ENCODE results near the gene MAGEF1.

The MAGEF1 gene

GRCh38 chr3:184711493-184712247 lies at the start of gene MAGEF1:
Gene MAGEF1 (minus strand): TSS chr3:184712064. CDS start chr3:184711821, 243 bp downstream.
- peaks cover 42% of the 10 kb centered on the region for H3K36me3 Mint-ChIP-seq (ENCODE audit: low read depth)
- H3K27ac Mint-ChIP-seq: peak within 1 kb of the TSS; percentile 97
- DNase-seq: peak; percentile 85
- H3K9me3 Mint-ChIP-seq: no peaks in the 10 kb centered on the region
- H3K4me3 Mint-ChIP-seq: peak within 1 kb of the TSS; percentile 94
- peaks cover 40% of the 10 kb centered on the region for H3K4me1 Mint-ChIP-seq (ENCODE audit: low read depth)
- H3K27me3 Mint-ChIP-seq: no peaks in the 10 kb centered on the region

- Mint-ChIP-seq H3K27ac (no peak overlapping the region), H3K36me3 (ENCODE audit: low read depth) (no peaks in the 10 kb centered on the region)
Measured at GRCh38 chr3:184761075-184761841, 49.4 kb upstream of the MAGEF1 start.

DNA sequence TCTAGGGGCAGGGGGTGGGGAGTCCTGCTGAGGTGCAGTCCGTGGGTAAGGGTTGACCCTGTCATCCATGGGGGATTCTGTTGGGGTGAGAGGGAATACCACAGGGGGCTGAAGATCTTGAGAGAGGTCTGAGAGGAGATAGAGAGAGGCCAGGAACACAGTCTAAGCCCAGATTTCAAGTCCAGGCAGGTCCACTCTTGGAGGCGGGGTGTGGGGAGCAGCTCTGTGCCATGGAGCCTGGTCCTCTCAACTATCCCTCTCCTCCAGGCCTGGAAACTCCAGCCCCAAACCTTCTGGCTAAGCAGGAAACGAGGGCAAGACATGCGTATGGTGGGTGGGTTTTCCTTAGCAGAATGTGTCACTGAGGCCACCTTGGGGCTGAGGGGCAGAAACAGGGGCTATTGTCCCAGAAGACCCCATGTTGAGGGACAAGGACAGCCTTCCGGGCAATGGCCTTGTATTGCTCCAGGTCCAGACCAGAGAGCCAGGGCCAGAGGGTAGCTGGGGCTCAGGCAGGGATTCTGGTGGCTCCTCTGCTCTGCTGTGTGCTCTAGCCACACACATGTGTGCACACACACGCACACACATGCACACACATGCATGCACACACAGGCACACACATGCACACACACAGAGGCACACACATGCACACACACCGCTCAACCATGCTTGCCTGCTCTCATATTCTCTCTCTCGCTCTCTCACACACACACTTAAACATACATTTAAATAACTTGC lies 48.6 kb upstream of the MAGEF1 start:
- Mint-ChIP-seq H3K9me3 (no peaks in the 10 kb centered on the region), H3K27ac (no peak overlapping the region), H3K36me3 (ENCODE audit: low read depth) (no peaks in the 10 kb centered on the region), H3K4me3 (no peak overlapping the region), H3K27me3 (peaks cover 5% of the 10 kb centered on the region), H3K4me1 (ENCODE audit: low read depth) (no peaks in the 10 kb centered on the region)
- no peak for DNase-seq

More at GRCh38 chr3:184761075-184761841, 49.4 kb upstream of the MAGEF1 start:
- no peak for DNase-seq
- Mint-ChIP-seq H3K4me1 (ENCODE audit: low read depth) (no peaks in the 10 kb centered on the region), H3K9me3 (no peaks in the 10 kb centered on the region), H3K4me3 (no peak overlapping the region), H3K27me3 (peaks cover 7% of the 10 kb centered on the region)

GRCh38 chr3:184759666-184760200 lies 47.9 kb upstream of the MAGEF1 start:
- H3K9me3 Mint-ChIP-seq: no peaks in the 10 kb centered on the region
- H3K4me1 Mint-ChIP-seq (ENCODE audit: low read depth): no peaks in the 10 kb centered on the region
- no peaks in the 10 kb centered on the region for H3K36me3 Mint-ChIP-seq (ENCODE audit: low read depth)
- no peak overlapping the region for H3K27ac Mint-ChIP-seq
- H3K27me3 Mint-ChIP-seq: peaks cover 5% of the 10 kb centered on the region
- no peak overlapping the region for H3K4me3 Mint-ChIP-seq
- no peak for DNase-seq

GRCh38 chr3:184758056-184758455 lies 46.2 kb upstream of the MAGEF1 start:
- Mint-ChIP-seq H3K27ac (no peak overlapping the region), H3K4me1 (ENCODE audit: low read depth) (no peaks in the 10 kb centered on the region), H3K4me3 (no peak overlapping the region), H3K27me3 (peaks cover 3% of the 10 kb centered on the region), H3K9me3 (no peaks in the 10 kb centered on the region), H3K36me3 (ENCODE audit: low read depth) (no peaks in the 10 kb centered on the region)
- DNase-seq: no peak

- Mint-ChIP-seq H3K36me3 (ENCODE audit: low read depth) (no peaks in the 10 kb centered on the region), H3K4me1 (ENCODE audit: low read depth) (no peaks in the 10 kb centered on the region), H3K27ac (no peak overlapping the region), H3K27me3 (no peaks in the 10 kb centered on the region), H3K9me3 (no peaks in the 10 kb centered on the region), H3K4me3 (no peak overlapping the region)
- DNase-seq: no peak
Measured at GRCh38 chr3:184757022-184757651, 45.3 kb upstream of the MAGEF1 start.

DNA sequence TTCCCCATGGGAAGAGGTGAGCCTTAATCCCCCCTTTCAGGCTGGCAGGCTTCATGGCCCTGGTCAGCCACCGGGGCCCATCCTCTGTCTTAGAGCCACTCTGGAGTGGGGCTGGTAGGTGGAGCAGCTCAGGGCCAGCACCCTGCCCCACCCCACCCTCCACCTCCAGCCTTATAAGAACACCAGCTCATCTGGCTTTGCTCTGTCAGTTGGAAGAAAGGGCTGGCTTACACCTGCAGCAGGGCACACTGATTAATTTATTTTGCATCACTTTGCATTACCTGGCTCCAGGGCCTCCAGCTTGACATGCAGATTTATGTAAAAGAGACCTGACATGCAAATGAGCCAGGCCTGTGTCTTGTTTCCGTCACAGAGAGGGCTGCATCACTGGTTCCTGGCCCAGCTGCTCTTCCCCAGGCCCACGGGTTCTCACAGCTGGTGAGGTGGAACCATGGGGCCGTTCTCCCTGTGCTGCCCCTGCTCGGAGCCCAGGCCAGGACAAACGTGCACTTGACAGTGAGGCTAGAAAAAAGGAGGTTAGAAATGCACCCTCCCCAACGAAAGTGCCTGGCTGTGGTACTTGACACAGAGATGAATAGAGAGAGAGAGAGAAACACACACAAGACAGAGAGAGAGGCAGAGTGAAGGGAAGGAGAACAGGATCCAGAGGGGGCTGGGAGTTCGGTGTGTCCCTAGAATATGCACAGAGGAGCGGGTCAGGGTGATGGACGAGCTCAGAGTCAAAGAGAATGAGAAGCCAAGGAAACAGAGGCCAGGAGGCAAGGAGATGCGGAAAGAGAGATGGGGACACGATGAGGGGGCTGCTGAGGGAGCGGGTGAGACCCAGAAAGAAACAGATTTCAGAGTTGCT lies 44.5 kb upstream of the MAGEF1 start:
- Mint-ChIP-seq H3K27me3 (no peaks in the 10 kb centered on the region), H3K9me3 (no peaks in the 10 kb centered on the region), H3K4me3 (no peak overlapping the region), H3K27ac (no peak overlapping the region), H3K4me1 (ENCODE audit: low read depth) (no peaks in the 10 kb centered on the region), H3K36me3 (ENCODE audit: low read depth) (no peaks in the 10 kb centered on the region)
- DNase-seq: no peak

- H3K4me1 Mint-ChIP-seq (ENCODE audit: low read depth): no peaks in the 10 kb centered on the region
- no peaks in the 10 kb centered on the region for H3K36me3 Mint-ChIP-seq (ENCODE audit: low read depth)
- no peaks in the 10 kb centered on the region for H3K27me3 Mint-ChIP-seq
Measured at GRCh38 chr3:184755315-184755731, 43.5 kb upstream of the MAGEF1 start.

DNA sequence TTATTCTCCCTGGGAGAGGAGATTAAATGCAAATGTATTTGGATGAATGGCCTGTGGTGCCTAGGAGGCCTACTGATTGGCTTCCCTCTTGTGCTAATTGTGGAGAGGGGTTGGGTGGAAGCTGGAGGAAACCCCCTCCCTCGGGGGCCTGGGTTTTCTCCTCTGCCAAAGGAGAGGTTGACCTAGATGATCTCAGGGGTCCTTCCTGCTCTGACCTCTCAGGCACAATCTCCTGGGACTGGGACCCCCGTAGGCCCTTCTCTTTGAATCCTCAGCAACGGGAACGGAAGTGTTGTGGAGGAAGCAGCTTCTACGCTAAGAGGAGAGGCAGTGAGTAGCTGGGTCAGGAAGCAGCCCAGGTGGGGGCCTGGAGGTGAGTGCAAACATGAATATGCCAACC lies 40.5 kb upstream of the MAGEF1 start:
- DNase-seq: no peak
- Mint-ChIP-seq H3K4me1 (ENCODE audit: low read depth) (peaks cover 7% of the 10 kb centered on the region), H3K36me3 (ENCODE audit: low read depth) (no peaks in the 10 kb centered on the region), H3K27ac (no peak overlapping the region), H3K27me3 (peaks cover 9% of the 10 kb centered on the region), H3K9me3 (no peaks in the 10 kb centered on the region), H3K4me3 (no peak overlapping the region)

More at GRCh38 chr3:184755315-184755731, 43.5 kb upstream of the MAGEF1 start:
- Mint-ChIP-seq H3K27ac (no peak overlapping the region), H3K9me3 (no peaks in the 10 kb centered on the region), H3K4me3 (no peak overlapping the region)
- DNase-seq: no peak

DNA sequence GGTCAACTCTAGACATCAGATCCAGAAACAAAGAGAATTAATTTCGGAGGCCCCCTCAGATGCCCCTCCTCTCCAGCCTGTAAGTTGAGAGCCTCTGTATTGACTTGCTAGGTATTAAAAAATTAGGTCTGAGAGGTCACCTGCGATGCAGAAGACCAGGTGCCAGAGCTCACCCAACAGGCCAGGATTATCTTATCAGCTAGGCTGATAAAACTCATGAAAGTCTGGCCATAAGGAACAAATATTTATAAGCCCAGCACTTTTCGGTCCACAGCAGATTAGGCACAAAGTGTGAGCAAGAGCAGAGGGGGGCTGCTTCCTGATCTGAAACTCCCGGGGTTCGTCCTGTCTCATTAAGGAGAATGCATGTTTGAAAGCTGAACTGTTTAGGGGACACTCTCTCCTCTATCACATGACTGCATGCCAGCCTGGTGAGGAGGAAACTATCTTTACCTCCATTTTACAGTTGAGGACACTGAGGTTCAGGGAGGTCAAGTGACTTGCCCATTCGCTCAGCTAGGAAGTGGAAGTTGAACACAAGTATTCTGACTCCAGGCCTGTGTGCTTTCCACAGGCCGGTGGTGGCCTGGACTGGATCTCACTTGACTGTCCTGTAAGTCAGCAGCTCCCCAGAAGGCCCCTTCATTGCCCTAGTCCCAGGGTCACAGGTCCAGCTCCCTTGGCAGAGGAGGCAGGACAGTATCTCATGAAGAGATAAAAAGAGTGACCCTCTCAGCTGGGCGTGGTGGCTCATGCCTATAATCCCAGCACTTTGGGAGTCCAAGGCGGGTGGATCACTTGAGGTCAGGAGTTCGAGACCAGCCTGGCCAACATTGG lies 39.6 kb upstream of the MAGEF1 start:
- no peaks in the 10 kb centered on the region for H3K9me3 Mint-ChIP-seq
- H3K36me3 Mint-ChIP-seq (ENCODE audit: low read depth): no peaks in the 10 kb centered on the region
- no peak for DNase-seq
- no peak overlapping the region for H3K4me3 Mint-ChIP-seq
- H3K27ac Mint-ChIP-seq: no peak overlapping the region
- peaks cover 7% of the 10 kb centered on the region for H3K4me1 Mint-ChIP-seq (ENCODE audit: low read depth)
- peaks cover 9% of the 10 kb centered on the region for H3K27me3 Mint-ChIP-seq

GRCh38 chr3:184750349-184751083 lies 38.7 kb upstream of the MAGEF1 start:
- Mint-ChIP-seq H3K4me1 (ENCODE audit: low read depth) (peaks cover 7% of the 10 kb centered on the region), H3K9me3 (no peaks in the 10 kb centered on the region), H3K27me3 (peaks cover 9% of the 10 kb centered on the region), H3K36me3 (ENCODE audit: low read depth) (no peaks in the 10 kb centered on the region), H3K4me3 (no peak overlapping the region), H3K27ac (no peak overlapping the region)
- DNase-seq: no peak

GRCh38 chr3:184749168-184749744 lies 37.4 kb upstream of the MAGEF1 start:
- peaks cover 7% of the 10 kb centered on the region for H3K4me1 Mint-ChIP-seq (ENCODE audit: low read depth)
- H3K9me3 Mint-ChIP-seq: no peaks in the 10 kb centered on the region
- no peak overlapping the region for H3K4me3 Mint-ChIP-seq
- no peaks in the 10 kb centered on the region for H3K36me3 Mint-ChIP-seq (ENCODE audit: low read depth)
- no peak overlapping the region for H3K27ac Mint-ChIP-seq
- DNase-seq: no peak
- peaks cover 9% of the 10 kb centered on the region for H3K27me3 Mint-ChIP-seq
